GM06990 (cell line): Measurements from ENCODE around the gene ASAH2B.
"Not testable (repeated sequence)": the region's sequence is repeated elsewhere in the genome, so short reads cannot be mapped to it uniquely, and the experiment has no call there.

Experiments used
- DNase-seq: peaks from one replicate; pipeline ENCODE4 v3.0.0-alpha.2; 2011; ENCODE audit not compliant: insufficient read length; ENCODE audit errors: extremely low read depth
- H3K27me3 ChIP-seq: replicated peaks from 2 replicates; pipeline ENCODE4 v1.6.0; 2011; ENCODE audit warnings: low read length; ENCODE audit not compliant: control insufficient read depth, insufficient read depth
- H3K36me3 ChIP-seq: 2 replicates; pipeline ENCODE4 v1.5.1; 2011; ENCODE audit warnings: low read length; ENCODE audit not compliant: control insufficient read depth, insufficient read depth
- H3K4me3 ChIP-seq: replicated peaks from 2 replicates; pipeline ENCODE4 v1.5.1; 2011; ENCODE audit warnings: low read depth, mild to moderate bottlenecking, control low read depth, low read length
- CTCF ChIP-seq: IDR thresholded peaks from 2 replicates; pipeline ENCODE4 v1.5.1; 2011; ENCODE audit warnings: low read length, control low read depth, mild to moderate bottlenecking, inconsistent platforms; ENCODE audit not compliant: insufficient read depth, poor library complexity, severe bottlenecking

The ASAH2B gene

GRCh38 chr10:50739618-50740292 lies at the start of gene ASAH2B:
ASAH2B (plus strand) TSS chr10:50739936; CDS start chr10:50745131, 5,195 bp downstream.
- DNase-seq: peak; percentile 70
- Histone ChIP-seq H3K36me3 (no peaks in the 10 kb centered on the region), H3K27me3 (no peaks in the 10 kb centered on the region), H3K4me3 (peak within 1 kb of the TSS; percentile 86)
- no peak for TF ChIP-seq CTCF

- not testable (repeated sequence) for H3K36me3 ChIP-seq, H3K27me3 ChIP-seq, DNase-seq, H3K4me3 ChIP-seq
These were observed 41.9 kb upstream of the ASAH2B start for GRCh38 chr10:50697819-50698218.

- not testable (repeated sequence) for H3K4me3 ChIP-seq, DNase-seq, H3K27me3 ChIP-seq, H3K36me3 ChIP-seq
These were observed 37.8 kb upstream of the ASAH2B start for GRCh38 chr10:50701947-50702346.

- not testable (repeated sequence) for DNase-seq, H3K36me3 ChIP-seq, H3K27me3 ChIP-seq, H3K4me3 ChIP-seq
These were observed 36.7 kb upstream of the ASAH2B start for GRCh38 chr10:50702997-50703396.

- not testable (repeated sequence) for H3K4me3 ChIP-seq, H3K36me3 ChIP-seq, H3K27me3 ChIP-seq, DNase-seq
These were observed 35.2 kb upstream of the ASAH2B start for GRCh38 chr10:50704436-50705079.

- not testable (repeated sequence) for H3K4me3 ChIP-seq, H3K36me3 ChIP-seq, DNase-seq, H3K27me3 ChIP-seq
These were observed 33.7 kb upstream of the ASAH2B start for GRCh38 chr10:50706006-50706405.

GRCh38 chr10:50710241-50710640 lies 29.5 kb upstream of the ASAH2B start:
- not testable (repeated sequence) for H3K4me3 ChIP-seq

GRCh38 chr10:50723812-50724211 lies 15.9 kb upstream of the ASAH2B start:
- not testable (repeated sequence) for H3K4me3 ChIP-seq, H3K36me3 ChIP-seq, H3K27me3 ChIP-seq, DNase-seq

More at GRCh38 chr10:50710241-50710640, 29.5 kb upstream of the ASAH2B start:
- DNase-seq, H3K36me3 ChIP-seq, H3K27me3 ChIP-seq: not testable (repeated sequence)

GRCh38 chr10:50728112-50728511 lies 11.6 kb upstream of the ASAH2B start:
- not testable (repeated sequence) for H3K36me3 ChIP-seq, H3K27me3 ChIP-seq, H3K4me3 ChIP-seq, DNase-seq

GRCh38 chr10:50738987-50739617 lies 634 bp upstream of the ASAH2B start:
- H3K27me3 ChIP-seq, DNase-seq, H3K36me3 ChIP-seq: not testable (repeated sequence)
- peak overlapping the region; percentile 86 for H3K4me3 ChIP-seq
